Ishikawa (cell line): Measurements from ENCODE around the gene EGFR.

Source experiments
- CEBPB ChIP-seq: IDR thresholded peaks from 2 replicates; pipeline ENCODE4 v1.6.1; 2012
- CREB1 ChIP-seq: IDR thresholded peaks from 2 replicates; pipeline ENCODE4 v1.6.1; 2012; ENCODE audit warnings: low read depth
- EGR1 ChIP-seq: IDR thresholded peaks from 2 replicates; pipeline ENCODE4 v1.6.1; 2012
- EP300 ChIP-seq: IDR thresholded peaks from 2 replicates; pipeline ENCODE4 v1.6.1; 2012; ENCODE audit warnings: borderline replicate concordance
- NFIC ChIP-seq: IDR thresholded peaks from 2 replicates; pipeline ENCODE4 v1.6.1; 2012
- RAD21 ChIP-seq: IDR thresholded peaks from 2 replicates; pipeline ENCODE4 v1.6.1; 2012; ENCODE audit warnings: low read depth
- TAF1 ChIP-seq: IDR thresholded peaks from 2 replicates; pipeline ENCODE4 v1.6.1; 2012; ENCODE audit warnings: low read depth, mild to moderate bottlenecking
- TCF12 ChIP-seq: IDR thresholded peaks from 2 replicates; pipeline ENCODE4 v1.6.1; 2012; ENCODE audit warnings: low read depth
- TF ChIP-seq, protein P1 (sequence below): IDR thresholded peaks from 2 replicates; pipeline ENCODE4 v1.6.1; 2012
- TF ChIP-seq, protein P2 (sequence below): IDR thresholded peaks from 2 replicates; pipeline ENCODE4 v1.6.1; 2012; ENCODE audit warnings: low read depth, mild to moderate bottlenecking

DNA sequence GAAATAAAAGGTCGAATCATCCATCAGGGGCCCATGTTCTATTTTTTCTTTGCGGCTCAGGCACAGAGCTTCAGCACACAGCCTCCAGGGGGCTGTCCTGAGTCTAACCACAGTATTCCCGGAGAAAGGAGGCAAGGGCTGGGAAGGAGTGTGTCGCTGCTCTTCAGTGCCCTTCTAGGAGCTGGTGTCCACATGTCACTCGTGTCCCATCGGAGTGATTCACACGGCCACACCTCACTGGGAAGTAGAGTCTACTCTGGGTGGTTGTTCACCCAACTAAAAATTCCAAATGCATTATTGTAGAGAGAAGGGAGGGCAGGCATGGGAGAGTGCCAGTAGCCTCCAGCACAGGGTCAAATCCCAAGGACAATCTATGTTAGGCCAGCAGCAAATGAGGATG, 231.5 kb downstream of the EGFR start:
- TF ChIP-seq, protein P1, sequence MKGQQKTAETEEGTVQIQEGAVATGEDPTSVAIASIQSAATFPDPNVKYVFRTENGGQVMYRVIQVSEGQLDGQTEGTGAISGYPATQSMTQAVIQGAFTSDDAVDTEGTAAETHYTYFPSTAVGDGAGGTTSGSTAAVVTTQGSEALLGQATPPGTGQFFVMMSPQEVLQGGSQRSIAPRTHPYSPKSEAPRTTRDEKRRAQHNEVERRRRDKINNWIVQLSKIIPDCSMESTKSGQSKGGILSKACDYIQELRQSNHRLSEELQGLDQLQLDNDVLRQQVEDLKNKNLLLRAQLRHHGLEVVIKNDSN, result no peak
- TF ChIP-seq NFIC (no peak), EP300 (no peak), EGR1 (no peak), CREB1 (no peak), RAD21 (peak; percentile 17; the same call in 1 of the 2 replicates), CEBPB (no peak), TCF12 (no peak), TAF1 (no peak)
- TF ChIP-seq, protein P2, sequence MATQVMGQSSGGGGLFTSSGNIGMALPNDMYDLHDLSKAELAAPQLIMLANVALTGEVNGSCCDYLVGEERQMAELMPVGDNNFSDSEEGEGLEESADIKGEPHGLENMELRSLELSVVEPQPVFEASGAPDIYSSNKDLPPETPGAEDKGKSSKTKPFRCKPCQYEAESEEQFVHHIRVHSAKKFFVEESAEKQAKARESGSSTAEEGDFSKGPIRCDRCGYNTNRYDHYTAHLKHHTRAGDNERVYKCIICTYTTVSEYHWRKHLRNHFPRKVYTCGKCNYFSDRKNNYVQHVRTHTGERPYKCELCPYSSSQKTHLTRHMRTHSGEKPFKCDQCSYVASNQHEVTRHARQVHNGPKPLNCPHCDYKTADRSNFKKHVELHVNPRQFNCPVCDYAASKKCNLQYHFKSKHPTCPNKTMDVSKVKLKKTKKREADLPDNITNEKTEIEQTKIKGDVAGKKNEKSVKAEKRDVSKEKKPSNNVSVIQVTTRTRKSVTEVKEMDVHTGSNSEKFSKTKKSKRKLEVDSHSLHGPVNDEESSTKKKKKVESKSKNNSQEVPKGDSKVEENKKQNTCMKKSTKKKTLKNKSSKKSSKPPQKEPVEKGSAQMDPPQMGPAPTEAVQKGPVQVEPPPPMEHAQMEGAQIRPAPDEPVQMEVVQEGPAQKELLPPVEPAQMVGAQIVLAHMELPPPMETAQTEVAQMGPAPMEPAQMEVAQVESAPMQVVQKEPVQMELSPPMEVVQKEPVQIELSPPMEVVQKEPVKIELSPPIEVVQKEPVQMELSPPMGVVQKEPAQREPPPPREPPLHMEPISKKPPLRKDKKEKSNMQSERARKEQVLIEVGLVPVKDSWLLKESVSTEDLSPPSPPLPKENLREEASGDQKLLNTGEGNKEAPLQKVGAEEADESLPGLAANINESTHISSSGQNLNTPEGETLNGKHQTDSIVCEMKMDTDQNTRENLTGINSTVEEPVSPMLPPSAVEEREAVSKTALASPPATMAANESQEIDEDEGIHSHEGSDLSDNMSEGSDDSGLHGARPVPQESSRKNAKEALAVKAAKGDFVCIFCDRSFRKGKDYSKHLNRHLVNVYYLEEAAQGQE, result no peak
